ENCODE measurements around the gene AURKA. TPM values are rescaled to one million over a fixed set of nuclear protein-coding genes. Genes with fewer than 3 reads are reported as not detected.

Gene AURKA
- total and polyA plus RNA-seq, 7 experiments from 2014 or later = 0.43 to 44.1 (median 1.1) TPM

GRCh38 chr20:56429502-56429901, 37.5 kb upstream of the AURKA start:
- DNase-seq (peak in 1 of 9 donors; percentile 53), ATAC-seq (no peak)
- H3K9me3 ChIP-seq (ENCODE audit: control insufficient read depth in 2 of 3, low read length in 3 of 3) = no peaks in the 10 kb centered on the region
- Mint-ChIP-seq H3K27ac (peak overlapping the region; percentile 84 to 99 (median 94)), H3K27me3 (no peaks in the 10 kb centered on the region), H3K4me1 (peaks cover 39 to 89% (median 75%) of the 10 kb centered on the region in 7 donors), H3K36me3 (peaks cover 0 to 53% (median 26%) of the 10 kb centered on the region in 5 donors), H3K9me3 (peaks cover 0 to 2% (median 0%) of the 10 kb centered on the region in 11 donors), H3K4me3 (peak overlapping the region; percentile 77 to 96 (median 88))
- H3K27ac ChIP-seq (ENCODE audit: low read depth, low read length) = peak overlapping the region; percentile 76
- POLR2A ChIA-PET = interaction anchor here (0.7 to 2.9 kb wide), 7 partner anchors 9 to 18 kb away, joined by 3 to 20 read pairs (median 6); partner anchors contain the start of gene CASS4
- intact Hi-C loops (cut with micrococcal nuclease) = loop anchor here in 1 of 2 donors (1.0 to 2.0 kb wide), 2 partner anchors 8 to 17 kb away; partner anchors contain the start of gene CASS4
- no peaks in the 10 kb centered on the region for H3K36me3 ChIP-seq (ENCODE audit: control insufficient read depth in 2 of 3, insufficient read depth in 3 of 3, low read length in 3 of 3)
- peak overlapping the region; percentile 54 for H3K4me3 ChIP-seq (ENCODE audit: low read length)
- H3K27me3 ChIP-seq (ENCODE audit: control insufficient read depth in 2 of 2, insufficient read depth in 2 of 2, low read length in 2 of 2) = no peaks in the 10 kb centered on the region
- peaks cover 22 to 26% of the 10 kb centered on the region in 2 donors for H3K4me1 ChIP-seq (ENCODE audit: control insufficient read depth in 2 of 2, insufficient read depth in 2 of 2, low read length in 2 of 2)
- CTCF ChIA-PET = interaction anchor here (1.1 to 1.6 kb wide), 3 partner anchors 10 to 13 kb away, joined by 3 to 10 read pairs (median 3); no protein-coding TSS in a partner anchor

GRCh38 chr20:56428881-56429280, 36.9 kb upstream of the AURKA start:
- H3K36me3 ChIP-seq (ENCODE audit: control insufficient read depth in 2 of 3, insufficient read depth in 3 of 3, low read length in 3 of 3) = no peaks in the 10 kb centered on the region
- H3K4me1 Mint-ChIP-seq = peaks cover 39 to 85% (median 74%) of the 10 kb centered on the region in 7 donors
- H3K27me3 ChIP-seq (ENCODE audit: control insufficient read depth in 2 of 2, insufficient read depth in 2 of 2, low read length in 2 of 2) = no peaks in the 10 kb centered on the region
- no peak for ATAC-seq
- H3K9me3 ChIP-seq (ENCODE audit: control insufficient read depth in 2 of 3, low read length in 3 of 3) = no peaks in the 10 kb centered on the region
- ChIA-PET POLR2A (interaction anchor here (0.6 to 2.9 kb wide), 6 partner anchors 9 to 1029 kb away, joined by 3 to 20 read pairs (median 5); partner anchors contain the start of gene CASS4), CTCF (interaction anchor here (1.0 to 1.6 kb wide), 5 partner anchors 10 to 17 kb away, joined by 3 to 10 read pairs (median 3); partner anchors contain the start of gene CASS4)
- peaks cover 0 to 50% (median 23%) of the 10 kb centered on the region in 5 donors for H3K36me3 Mint-ChIP-seq
- peak overlapping the region; percentile 76 for H3K27ac ChIP-seq (ENCODE audit: low read depth, low read length)
- intact Hi-C loops (cut with micrococcal nuclease) = loop anchor here in 1 of 2 donors (1.0 to 2.0 kb wide), 2 partner anchors 8 to 16 kb away; partner anchors contain the start of gene CASS4
- H3K4me3 ChIP-seq (ENCODE audit: low read length) = peak overlapping the region; percentile 54
- DNase-seq = no peak
- H3K27me3 Mint-ChIP-seq = no peaks in the 10 kb centered on the region
- H3K9me3 Mint-ChIP-seq = peaks cover 0 to 2% (median 0%) of the 10 kb centered on the region in 11 donors
- H3K4me3 Mint-ChIP-seq = peak overlapping the region; percentile 77 to 96 (median 88)
- peaks cover 22 to 24% of the 10 kb centered on the region in 2 donors for H3K4me1 ChIP-seq (ENCODE audit: control insufficient read depth in 2 of 2, insufficient read depth in 2 of 2, low read length in 2 of 2)
- H3K27ac Mint-ChIP-seq = peak overlapping the region; percentile 84 to 99 (median 94)

GRCh38 chr20:56428410-56428809, 36.4 kb upstream of the AURKA start:
- H3K4me3 ChIP-seq (ENCODE audit: low read length) = no peak overlapping the region
- H3K36me3 Mint-ChIP-seq = peaks cover 0 to 45% (median 19%) of the 10 kb centered on the region in 5 donors
- no peaks in the 10 kb centered on the region for H3K9me3 ChIP-seq (ENCODE audit: control insufficient read depth in 2 of 3, low read length in 3 of 3)
- ATAC-seq (no peak), DNase-seq (no peak)
- H3K4me3 Mint-ChIP-seq = peak overlapping the region in 9 of 10 donors; percentile 65 to 96 (median 87)
- POLR2A ChIA-PET = interaction anchor here (0.8 to 2.9 kb wide), 5 partner anchors 9 to 15 kb away, joined by 4 to 20 read pairs (median 6); partner anchors contain the start of gene CASS4
- H3K27me3 Mint-ChIP-seq = no peaks in the 10 kb centered on the region
- H3K4me1 ChIP-seq (ENCODE audit: control insufficient read depth in 2 of 2, insufficient read depth in 2 of 2, low read length in 2 of 2) = peaks cover 19 to 22% of the 10 kb centered on the region in 2 donors
- peaks cover 38 to 80% (median 70%) of the 10 kb centered on the region in 7 donors for H3K4me1 Mint-ChIP-seq
- no peaks in the 10 kb centered on the region for H3K27me3 ChIP-seq (ENCODE audit: control insufficient read depth in 2 of 2, insufficient read depth in 2 of 2, low read length in 2 of 2)
- peaks cover 0 to 2% (median 0%) of the 10 kb centered on the region in 11 donors for H3K9me3 Mint-ChIP-seq
- CTCF ChIA-PET = interaction anchor here (1.0 to 1.6 kb wide), 4 partner anchors 10 to 16 kb away, joined by 3 to 10 read pairs (median 3); partner anchors contain the start of gene CASS4
- H3K27ac Mint-ChIP-seq = peak overlapping the region in 8 of 9 donors; percentile 52 to 99 (median 94)
- H3K36me3 ChIP-seq (ENCODE audit: control insufficient read depth in 2 of 3, insufficient read depth in 3 of 3, low read length in 3 of 3) = no peaks in the 10 kb centered on the region
- intact Hi-C loops (cut with micrococcal nuclease) = loop anchor here in 1 of 2 donors (2.0 kb wide), 1 partner anchor 16 kb away; the partner anchor contains the start of gene CASS4
- peak overlapping the region; percentile 76 for H3K27ac ChIP-seq (ENCODE audit: low read depth, low read length)

- CTCF ChIA-PET = interaction anchor here (1.1 to 1.5 kb wide), 3 partner anchors 9 to 16 kb away, joined by 3 to 10 read pairs (median 3); partner anchors contain the start of gene CASS4
- intact Hi-C loops (cut with micrococcal nuclease) = loop anchor here in 1 of 2 donors (2.0 kb wide), 1 partner anchor 15 kb away; the partner anchor contains the start of gene CASS4
- H3K27me3 Mint-ChIP-seq = no peaks in the 10 kb centered on the region
- peaks cover 15 to 27% of the 10 kb centered on the region in 2 donors for H3K4me1 ChIP-seq (ENCODE audit: control insufficient read depth in 2 of 2, insufficient read depth in 2 of 2, low read length in 2 of 2)
- POLR2A ChIA-PET = interaction anchor here (0.8 to 2.9 kb wide), 6 partner anchors 9 to 15 kb away, joined by 3 to 20 read pairs (median 4); partner anchors contain the start of gene CASS4
- peak overlapping the region in 8 of 10 donors; percentile 48 to 96 (median 86) for H3K4me3 Mint-ChIP-seq
- no peaks in the 10 kb centered on the region for H3K27me3 ChIP-seq (ENCODE audit: control insufficient read depth in 2 of 2, insufficient read depth in 2 of 2, low read length in 2 of 2)
- peaks cover 0 to 2% (median 0%) of the 10 kb centered on the region in 11 donors for H3K9me3 Mint-ChIP-seq
- H3K36me3 Mint-ChIP-seq = peaks cover 0 to 40% (median 16%) of the 10 kb centered on the region in 5 donors
- H3K27ac Mint-ChIP-seq = peak overlapping the region; percentile 16 to 99 (median 93)
- H3K4me3 ChIP-seq (ENCODE audit: low read length) = no peak overlapping the region
- H3K36me3 ChIP-seq (ENCODE audit: control insufficient read depth in 2 of 3, insufficient read depth in 3 of 3, low read length in 3 of 3) = no peaks in the 10 kb centered on the region
- no peak overlapping the region for H3K27ac ChIP-seq (ENCODE audit: low read depth, low read length)
- peaks cover 37 to 79% (median 66%) of the 10 kb centered on the region in 7 donors for H3K4me1 Mint-ChIP-seq
- no peaks in the 10 kb centered on the region for H3K9me3 ChIP-seq (ENCODE audit: control insufficient read depth in 2 of 3, low read length in 3 of 3)
- ATAC-seq (peak; percentile 54), DNase-seq (no peak)
These were observed 35.8 kb upstream of the AURKA start for GRCh38 chr20:56427797-56428196.

GRCh38 chr20:56426926-56427325, 34.9 kb upstream of the AURKA start:
- intact Hi-C loops (cut with micrococcal nuclease) = no loop called here
- Mint-ChIP-seq H3K36me3 (peaks cover 0 to 36% (median 13%) of the 10 kb centered on the region in 5 donors), H3K9me3 (peaks cover 0 to 2% (median 0%) of the 10 kb centered on the region in 11 donors), H3K27ac (peak overlapping the region in 7 of 9 donors; percentile 11 to 94 (median 76)), H3K4me1 (peaks cover 44 to 82% (median 73%) of the 10 kb centered on the region in 7 donors), H3K4me3 (no peak overlapping the region), H3K27me3 (no peaks in the 10 kb centered on the region)
- peaks cover 20 to 35% of the 10 kb centered on the region in 2 donors for H3K4me1 ChIP-seq (ENCODE audit: control insufficient read depth in 2 of 2, insufficient read depth in 2 of 2, low read length in 2 of 2)
- CTCF ChIA-PET = interaction anchor here (0.7 to 1.1 kb wide), 2 partner anchors 15 to 28 kb away, joined by 3 read pairs; partner anchors contain the start of gene CASS4
- no peak for ATAC-seq
- POLR2A ChIA-PET = interaction anchor here (0.9 to 8.4 kb wide), 6 partner anchors 8 to 34 kb away, joined by 3 to 67 read pairs (median 3); partner anchors contain the start of gene CASS4
- no peaks in the 10 kb centered on the region for H3K9me3 ChIP-seq (ENCODE audit: control insufficient read depth in 2 of 3, low read length in 3 of 3)
- no peak overlapping the region for H3K4me3 ChIP-seq (ENCODE audit: low read length)
- no peak overlapping the region for H3K27ac ChIP-seq (ENCODE audit: low read depth, low read length)
- no peaks in the 10 kb centered on the region for H3K27me3 ChIP-seq (ENCODE audit: control insufficient read depth in 2 of 2, insufficient read depth in 2 of 2, low read length in 2 of 2)
- no peaks in the 10 kb centered on the region for H3K36me3 ChIP-seq (ENCODE audit: control insufficient read depth in 2 of 3, insufficient read depth in 3 of 3, low read length in 3 of 3)
- DNase-seq = no peak

GRCh38 chr20:56426026-56426425, 34.0 kb upstream of the AURKA start:
- Mint-ChIP-seq H3K36me3 (peaks cover 0 to 36% (median 13%) of the 10 kb centered on the region in 5 donors), H3K9me3 (peaks cover 0 to 2% (median 0%) of the 10 kb centered on the region in 11 donors), H3K27ac (peak overlapping the region in 3 of 9 donors; percentile 26 to 94 (median 39)), H3K4me3 (peak overlapping the region in 2 of 10 donors; percentile 7 to 10), H3K27me3 (no peaks in the 10 kb centered on the region), H3K4me1 (peaks cover 50 to 84% (median 75%) of the 10 kb centered on the region in 7 donors)
- no peak overlapping the region for H3K27ac ChIP-seq (ENCODE audit: low read depth, low read length)
- no peak for ATAC-seq
- no peaks in the 10 kb centered on the region for H3K27me3 ChIP-seq (ENCODE audit: control insufficient read depth in 2 of 2, insufficient read depth in 2 of 2, low read length in 2 of 2)
- intact Hi-C loops (cut with micrococcal nuclease) = no loop called here
- POLR2A ChIA-PET = interaction anchor here (0.9 to 8.4 kb wide), 2 partner anchors 13 to 17 kb away, joined by 3 to 67 read pairs; partner anchors contain the start of gene CASS4
- DNase-seq = no peak
- peaks cover 29 to 44% of the 10 kb centered on the region in 2 donors for H3K4me1 ChIP-seq (ENCODE audit: control insufficient read depth in 2 of 2, insufficient read depth in 2 of 2, low read length in 2 of 2)
- CTCF ChIA-PET = no interaction called here
- H3K4me3 ChIP-seq (ENCODE audit: low read length) = no peak overlapping the region
- no peaks in the 10 kb centered on the region for H3K9me3 ChIP-seq (ENCODE audit: control insufficient read depth in 2 of 3, low read length in 3 of 3)
- no peaks in the 10 kb centered on the region for H3K36me3 ChIP-seq (ENCODE audit: control insufficient read depth in 2 of 3, insufficient read depth in 3 of 3, low read length in 3 of 3)
